HG02884 (cell line): ENCODE results near the gene SOWAHA.
"Not testable (repeated sequence)": the region's sequence is repeated elsewhere in the genome, so short reads cannot be mapped to it uniquely, and the experiment has no call there.

Source experiments
- ATAC-seq: cut with Tn5 transposase; IDR thresholded peaks from one replicate; pipeline ENCODE4 v1.9.1; 2021; ENCODE audit warnings: mild to moderate bottlenecking, moderate library complexity; ENCODE audit not compliant: unreplicated experiment

Gene SOWAHA

GRCh38 chr5:132806804-132807162 is 6.3 kb upstream of the SOWAHA start:
- ATAC-seq, result not testable (repeated sequence)

DNA sequence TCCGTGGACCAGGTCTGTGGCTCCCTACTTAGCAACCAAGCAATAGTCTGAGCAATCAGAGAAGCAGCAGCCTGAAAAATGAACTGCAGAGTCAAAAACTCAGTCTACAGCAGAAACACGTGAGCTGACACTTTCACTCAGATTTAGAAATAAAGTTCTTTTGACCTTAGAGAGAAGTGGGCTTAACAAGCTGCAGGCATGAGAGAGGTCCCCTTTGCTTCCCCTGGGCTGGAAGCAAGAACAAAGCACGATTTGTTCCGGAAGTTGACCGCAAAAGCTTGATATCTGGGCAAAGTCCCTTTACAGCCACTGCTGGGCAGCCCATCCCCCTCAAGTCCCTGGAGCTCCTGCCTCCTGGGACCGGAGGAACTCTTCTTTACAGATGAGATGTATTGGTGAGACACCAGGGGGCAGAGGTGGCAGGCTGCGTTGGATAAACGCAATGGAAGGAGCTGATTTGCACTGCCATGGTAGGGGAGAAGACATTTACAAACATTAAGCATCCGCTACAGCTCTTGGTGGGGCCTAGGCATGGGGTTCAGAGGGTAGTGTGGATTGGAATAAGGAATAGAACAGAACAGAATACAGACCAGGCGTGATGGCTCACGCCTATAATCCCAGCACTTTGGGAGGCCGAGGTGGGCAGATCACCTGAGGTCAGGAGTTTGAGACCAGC is 5.8 kb upstream of the SOWAHA start:
- ATAC-seq, result no peak

DNA sequence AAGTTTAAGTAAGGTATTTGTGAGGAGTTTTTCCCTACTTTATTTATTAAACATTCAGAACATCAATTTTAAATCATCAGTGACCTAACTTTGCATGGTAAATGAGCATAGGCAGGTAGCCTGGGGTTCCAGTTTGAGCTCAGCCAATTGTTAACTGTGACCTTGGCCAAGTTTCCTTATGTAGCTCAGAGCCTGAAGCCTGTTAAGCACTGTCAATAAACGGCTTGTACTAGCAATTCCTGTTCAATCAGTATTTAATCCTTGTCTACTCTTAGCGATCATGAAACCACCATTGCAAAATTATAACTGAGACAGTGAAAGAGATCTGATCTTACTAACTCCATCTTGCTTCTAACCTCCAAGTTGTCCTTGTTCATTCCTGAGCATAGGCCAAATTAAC is 4.7 kb upstream of the SOWAHA start:
- ATAC-seq, result no peak

GRCh38 chr5:132808866-132809265 is 4.2 kb upstream of the SOWAHA start:
- no peak for ATAC-seq

DNA sequence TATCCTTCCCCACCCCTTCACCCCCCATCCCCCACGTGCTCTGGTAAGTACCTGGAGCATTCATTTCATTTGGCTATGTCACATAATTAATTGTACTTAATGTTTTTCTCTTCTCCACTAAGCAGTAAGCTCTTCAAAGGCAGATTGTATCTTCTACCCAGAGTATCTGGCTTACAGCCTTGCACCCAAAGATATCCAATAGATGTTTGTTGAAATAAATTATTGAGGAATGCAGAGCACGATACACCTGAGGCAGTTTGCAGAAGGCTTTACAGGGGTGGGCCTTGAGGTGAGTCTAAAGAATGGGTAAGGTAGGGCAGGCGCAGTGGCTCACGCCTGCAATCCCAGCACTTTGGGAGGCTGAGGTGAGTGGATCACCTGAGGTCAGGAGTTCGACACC is 2.5 kb upstream of the SOWAHA start:
- no peak for ATAC-seq

- ATAC-seq, result no peak
These were observed 858 bp upstream of the SOWAHA start for GRCh38 chr5:132812123-132812765.

GRCh38 chr5:132813599-132814502 is 749 bp downstream of the SOWAHA start:
- no peak for ATAC-seq

- ATAC-seq, result no peak
These were observed 1.6 kb downstream of the SOWAHA start for GRCh38 chr5:132814503-132815294.

- no peak for ATAC-seq
These were observed 2.4 kb downstream of the SOWAHA start for GRCh38 chr5:132815454-132815853.

DNA sequence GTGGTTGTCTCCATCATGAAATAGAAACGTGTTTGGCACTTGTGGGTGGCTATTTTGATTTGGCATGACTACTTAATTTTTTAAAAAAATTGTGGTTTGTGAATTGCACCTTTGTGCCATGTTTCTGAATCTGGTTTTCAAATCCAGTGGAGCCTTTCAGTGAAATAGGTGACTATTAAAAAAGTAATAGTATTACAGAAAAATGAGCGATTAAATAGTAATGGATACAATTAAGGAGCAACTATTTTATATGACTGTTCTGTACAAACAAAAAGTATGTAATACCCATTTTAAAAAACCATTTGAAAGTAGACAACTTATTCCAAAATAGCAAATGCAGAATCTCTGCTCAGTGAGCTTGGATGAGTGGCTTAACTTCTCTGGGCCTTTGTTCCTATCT is 3.0 kb downstream of the SOWAHA start:
- ATAC-seq, result no peak

- no peak for ATAC-seq
These were observed 3.5 kb downstream of the SOWAHA start for GRCh38 chr5:132816554-132816953.

- no peak for ATAC-seq
These were observed 3.9 kb downstream of the SOWAHA start for GRCh38 chr5:132817011-132817410.

GRCh38 chr5:132819468-132819867 is 6.4 kb downstream of the SOWAHA start:
- no peak for ATAC-seq

DNA sequence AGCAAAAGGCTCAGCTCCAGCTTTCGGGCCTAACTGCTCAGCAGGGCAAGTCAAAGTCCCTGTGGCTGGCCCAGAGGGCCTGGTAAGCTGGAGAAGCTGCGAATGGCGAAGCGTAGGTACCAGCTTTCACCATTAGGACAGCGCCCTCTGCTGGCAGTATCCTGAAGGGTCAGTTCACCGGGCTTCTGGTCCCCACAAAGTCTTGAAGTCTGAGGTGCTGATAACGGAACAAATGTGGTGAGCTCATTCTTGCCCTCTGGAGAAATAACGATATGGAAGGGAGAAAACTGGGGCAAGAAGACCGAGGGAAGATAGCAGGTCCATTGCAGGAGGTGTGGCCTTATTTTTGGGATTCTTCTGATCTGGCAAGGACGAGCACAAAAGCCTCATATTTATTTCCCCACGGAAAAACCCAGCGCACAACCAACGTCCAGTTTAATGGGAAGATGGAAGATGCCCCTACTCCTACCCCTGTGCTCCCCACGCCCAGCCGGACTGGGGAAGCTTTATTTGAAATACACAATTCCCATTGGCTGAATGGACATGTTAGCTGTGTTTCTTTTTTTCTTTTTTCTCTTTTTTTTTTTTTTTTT is 7.2 kb downstream of the SOWAHA start:
- peak; percentile 74 for ATAC-seq

DNA sequence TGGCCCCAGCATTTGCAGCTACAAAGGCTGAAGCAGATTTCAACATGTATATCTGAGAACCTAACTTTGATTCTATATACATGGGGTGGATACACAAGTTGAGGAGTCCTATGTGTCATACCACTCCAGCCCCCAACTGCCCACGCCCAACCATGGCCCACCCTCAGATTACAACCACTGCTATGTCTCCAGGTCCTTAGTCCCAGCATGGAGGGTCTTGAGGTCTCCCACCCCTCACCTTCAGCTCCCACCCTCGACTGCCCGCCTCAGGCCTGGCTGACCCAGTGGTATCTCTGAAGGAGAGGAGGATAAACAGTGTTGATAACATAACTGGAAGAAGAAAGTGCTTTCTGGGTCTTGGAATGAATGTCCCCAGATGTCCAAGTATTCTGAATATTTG is 8.2 kb downstream of the SOWAHA start:
- ATAC-seq, result no peak

DNA sequence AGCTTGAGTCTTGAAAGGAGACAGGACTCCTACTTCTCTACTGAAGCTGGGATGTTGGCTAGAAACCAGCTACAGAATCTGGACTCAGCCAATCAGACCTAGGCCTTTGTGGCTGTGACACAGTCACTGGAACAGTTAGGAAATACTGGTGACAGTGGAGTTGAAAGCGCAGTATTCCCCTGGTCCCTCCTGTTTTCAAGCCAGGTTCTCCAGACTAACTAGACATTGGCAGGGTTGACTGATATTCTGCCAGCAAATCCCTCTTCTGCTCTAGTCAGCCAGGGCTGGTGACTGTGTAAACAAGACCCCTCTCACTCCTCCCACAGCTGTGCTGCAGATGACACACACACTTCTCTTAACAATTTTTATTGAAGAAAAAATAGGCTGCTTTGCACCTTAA is 8.7 kb downstream of the SOWAHA start:
- no peak for ATAC-seq

- no peak for ATAC-seq
These were observed 9.8 kb downstream of the SOWAHA start for GRCh38 chr5:132822650-132823480.

DNA sequence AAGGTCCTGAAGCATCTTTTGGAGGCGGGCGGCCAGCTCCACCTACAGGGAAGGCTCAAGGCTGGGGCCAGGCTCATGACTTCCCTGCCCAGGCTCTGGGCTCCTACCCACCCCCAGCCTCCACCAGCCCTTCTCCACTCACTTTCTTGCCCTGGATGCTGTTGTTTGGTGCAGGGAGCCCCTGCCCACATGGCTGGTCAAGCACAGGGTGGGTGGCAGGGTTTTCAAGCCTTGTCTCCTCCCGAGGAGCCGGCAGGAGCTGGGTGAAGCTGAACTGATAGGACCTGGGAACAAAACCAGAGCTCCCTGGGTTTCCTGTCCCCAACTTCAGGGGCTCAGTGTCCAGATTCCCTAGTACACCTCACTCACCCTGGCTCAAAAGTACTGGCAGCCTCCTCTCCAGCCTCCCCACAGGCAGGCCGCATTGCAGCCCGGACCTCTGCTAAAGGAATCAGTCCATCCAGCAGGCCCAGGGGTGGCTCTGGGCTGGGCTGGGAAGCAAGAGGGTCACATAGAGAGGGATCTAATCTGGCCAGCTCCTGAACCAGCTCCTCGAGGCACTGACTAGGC is 10.5 kb downstream of the SOWAHA start:
- no peak for ATAC-seq

DNA sequence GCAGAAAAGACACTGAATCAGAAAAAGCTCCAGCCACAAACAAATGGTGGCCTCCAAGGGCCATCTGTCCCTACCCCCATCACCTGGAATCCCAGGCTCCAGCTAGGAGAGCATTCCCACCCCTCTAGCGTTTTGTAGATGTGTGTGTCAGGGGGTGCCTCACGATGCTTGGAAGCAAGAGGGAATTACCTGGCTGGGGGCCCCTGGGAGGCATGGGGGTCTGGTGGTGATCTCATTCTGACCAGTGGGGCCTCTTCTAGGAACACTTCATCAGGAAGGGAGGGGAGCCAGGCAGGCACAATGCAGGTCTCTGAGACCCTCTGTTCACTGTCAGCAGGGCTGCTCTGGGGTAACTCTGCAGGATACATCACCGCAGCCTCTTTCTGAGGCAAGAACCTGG is 11.3 kb downstream of the SOWAHA start:
- no peak for ATAC-seq
